GM23248 (cell line): ENCODE data around the gene GTPBP4. TPM values are rescaled to one million over a fixed set of nuclear protein-coding genes. Genes with fewer than 3 reads are reported as not detected.

ENCODE experiments used
- DNase-seq: peaks from one replicate; pipeline ENCODE4 v3.0.0-alpha.2; 2015
- H2AFZ ChIP-seq: fragments of 200-600 bp; sonication (generic); 2 replicates; pipeline ENCODE4 v1.6.1; 2016; ENCODE audit warnings: antibody characterized with exemption
- H3F3A ChIP-seq: fragments of 200-600 bp; sonication (generic); 2 replicates; pipeline ENCODE4 v1.6.1; 2016; ENCODE audit warnings: mild to moderate bottlenecking, antibody characterized with exemption, mixed run types; ENCODE audit not compliant: insufficient read depth
- H3K27ac ChIP-seq: fragments of 200-600 bp; sonication (generic); 2 replicates; pipeline ENCODE4 v1.5.1; 2016; ENCODE audit warnings: mild to moderate bottlenecking
- H3K27me3 ChIP-seq: fragments of 200-600 bp; sonication (generic); replicated peaks from 2 replicates; pipeline ENCODE4 v1.6.1; 2016; ENCODE audit warnings: mild to moderate bottlenecking; ENCODE audit not compliant: insufficient read depth
- H3K36me3 ChIP-seq: fragments of 200-600 bp; sonication (generic); 2 replicates; pipeline ENCODE4 v1.6.1; 2016; ENCODE audit warnings: low read depth, mild to moderate bottlenecking
- H3K4me1 ChIP-seq: fragments of 200-600 bp; sonication (generic); 2 replicates; pipeline ENCODE4 v1.6.1; 2016; ENCODE audit warnings: mild to moderate bottlenecking; ENCODE audit not compliant: insufficient read depth
- H3K4me2 ChIP-seq: fragments of 200-600 bp; sonication (generic); one replicate; pipeline ENCODE4 v1.6.1; 2016; ENCODE audit warnings: mild to moderate bottlenecking; ENCODE audit not compliant: unreplicated experiment
- H3K4me3 ChIP-seq: fragments of 200-600 bp; sonication (generic); 2 replicates; pipeline ENCODE4 v1.5.1; 2016; ENCODE audit warnings: mild to moderate bottlenecking
- H3K79me2 ChIP-seq: fragments of 200-600 bp; sonication (generic); 2 replicates; pipeline ENCODE4 v1.6.1; 2016; ENCODE audit warnings: mild to moderate bottlenecking; ENCODE audit not compliant: insufficient read depth
- H3K9ac ChIP-seq: fragments of 200-600 bp; sonication (generic); 2 replicates; pipeline ENCODE4 v1.6.1; 2016; ENCODE audit warnings: mild to moderate bottlenecking
- H3K9me2 ChIP-seq: fragments of 200-600 bp; sonication (generic); 2 replicates; pipeline ENCODE4 v1.6.1; 2016; ENCODE audit warnings: mixed run types, mild to moderate bottlenecking, moderate library complexity; ENCODE audit not compliant: insufficient read depth
- H3K9me3 ChIP-seq: fragments of 200-600 bp; sonication (generic); one replicate; pipeline ENCODE4 v1.6.1; 2017; ENCODE audit warnings: low read depth
- H4K20me1 ChIP-seq: fragments of 200-600 bp; sonication (generic); 2 replicates; pipeline ENCODE4 v1.6.0; 2016; ENCODE audit not compliant: insufficient read depth
- EZH2 ChIP-seq: fragments of 200-600 bp; sonication (generic); IDR thresholded peaks from 2 replicates; pipeline ENCODE4 v1.6.1; 2018; ENCODE audit warnings: antibody characterized with exemption, mild to moderate bottlenecking; ENCODE audit not compliant: insufficient read depth, poor library complexity, severe bottlenecking
- EZH2phosphoT487 ChIP-seq: fragments of 200-600 bp; sonication (generic); IDR thresholded peaks from 2 replicates; pipeline ENCODE4 v1.6.1; 2018; ENCODE audit warnings: antibody characterized with exemption, moderate library complexity, mild to moderate bottlenecking, low read depth; ENCODE audit not compliant: insufficient read depth
- WGBS, 2 experiments: methylation state at CpG; one replicate each; pipeline ENCODE4 v1.1.6; 2015 to 2017; ENCODE audit warnings: low lambda C conversion rate in 2 of 2, low coverage in 1 of 2; ENCODE audit errors: missing lambda C conversion rate in 2 of 2; 5-methylcytosine and 5-hydroxymethylcytosine counted together
- in situ Hi-C: fragments of 300-500 bp; cut with MboI; formaldehyde crosslinking; loops from 2 replicates; pipeline ENCODE4 v1.15.0; 2020
- polyA plus RNA-seq: library from polyadenylated mRNA; unstranded; fragments of >200 nt; fragmentation: Nextera tagmentation; extraction: Ambion mirVana; gene quantifications from 2 replicates; pipeline ENCODE4 v1.2.1, GENCODE V29; 2016
- total RNA-seq: library from RNA; depleted of rRNA; stranded (reverse); fragments of >200 nt; shearing (Covaris generic); gene quantifications from 2 replicates; pipeline ENCODE4 v1.2.3, GENCODE V29; 2014

The GTPBP4 gene
- total and polyA plus RNA-seq, 2 experiments from 2014 or later, result 34.3 to 71.6 TPM

DNA sequence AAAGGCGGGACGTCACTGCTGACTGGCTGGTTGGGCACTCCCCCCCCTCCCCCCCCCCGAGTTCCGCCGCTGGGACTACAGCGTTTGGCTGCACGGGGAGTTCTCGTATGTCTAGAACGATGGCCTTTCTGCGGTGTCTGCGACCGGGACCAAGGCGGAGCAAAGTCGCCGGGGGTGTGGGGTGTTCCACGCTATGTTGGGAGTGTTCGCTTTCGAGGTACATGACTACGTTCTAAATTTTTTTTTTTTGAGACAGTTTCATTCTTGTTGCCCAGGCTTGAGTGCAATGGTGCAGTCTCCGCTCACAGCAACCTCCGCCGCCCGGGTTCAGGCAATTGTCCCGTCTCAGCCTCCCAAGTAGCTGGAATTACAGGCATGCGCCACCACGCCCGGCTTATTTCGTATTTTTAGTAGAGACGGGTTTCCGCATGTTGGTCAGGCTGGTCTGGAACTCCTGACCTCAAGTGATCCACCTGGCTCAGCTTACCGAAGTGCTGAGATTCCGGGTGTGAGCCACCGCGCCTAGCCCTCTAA lies 61.3 kb downstream of the GTPBP4 start:
- Histone ChIP-seq H3K4me1 (peaks cover 25% of the 10 kb centered on the region), H3K4me3 (peak overlapping the region; percentile 91), H3F3A (peaks cover 22% of the 10 kb centered on the region), H3K9me3 (no peaks in the 10 kb centered on the region), H3K27ac (peak overlapping the region; percentile 97), H3K27me3 (no peaks in the 10 kb centered on the region), H4K20me1 (no peaks in the 10 kb centered on the region; the same call in 1 of the 2 replicates), H2AFZ (peak overlapping the region; percentile 78), H3K9me2 (no peaks in the 10 kb centered on the region), H3K4me2 (peak overlapping the region; percentile 94), H3K79me2 (peaks cover 81% of the 10 kb centered on the region), H3K9ac (peak overlapping the region; percentile 96), H3K36me3 (0 out of 2 replicates have a peak, but pooled peaks cover 9% of the 10 kb centered on the region)
- in situ Hi-C loops, result no loop called here
- DNase-seq, result no peak
- 0 to 2% methylated on average over 28 to 29 of the region's 34 CpGs for WGBS, 2 experiments
- TF ChIP-seq EZH2phosphoT487, result no peak
- TF ChIP-seq EZH2, result no peak

- TF ChIP-seq EZH2 (no peak), EZH2phosphoT487 (no peak)
- Histone ChIP-seq H3K9me3 (no peaks in the 10 kb centered on the region), H3K79me2 (peaks cover 81% of the 10 kb centered on the region), H3F3A (peaks cover 22% of the 10 kb centered on the region), H3K27me3 (no peaks in the 10 kb centered on the region), H3K4me1 (peaks cover 31% of the 10 kb centered on the region), H3K36me3 (0 out of 2 replicates have a peak, but pooled peaks cover 9% of the 10 kb centered on the region), H3K9me2 (no peaks in the 10 kb centered on the region), H3K9ac (peak overlapping the region; percentile 96), H3K27ac (peak overlapping the region; percentile 97), H4K20me1 (no peaks in the 10 kb centered on the region; the same call in 1 of the 2 replicates), H3K4me2 (peak overlapping the region; percentile 94), H2AFZ (peak overlapping the region; percentile 78), H3K4me3 (peak overlapping the region; percentile 91)
- in situ Hi-C loops, result no loop called here
- 16 to 19% methylated on average over 5 of the region's 5 CpGs for WGBS, 2 experiments
- DNase-seq, result peak; percentile 43
Observed at GRCh38 chr10:1050145-1050544, 61.9 kb downstream of the GTPBP4 start.

GRCh38 chr10:1050554-1050953 lies 62.3 kb downstream of the GTPBP4 start:
- Histone ChIP-seq H3K36me3 (0 out of 2 replicates have a peak, but pooled peaks cover 9% of the 10 kb centered on the region), H3K4me1 (peaks cover 35% of the 10 kb centered on the region), H2AFZ (no peak overlapping the region), H3K4me2 (peak overlapping the region; percentile 94), H3K9me2 (no peaks in the 10 kb centered on the region), H3K9ac (peak overlapping the region; percentile 96), H3K79me2 (peaks cover 81% of the 10 kb centered on the region), H3K4me3 (peak overlapping the region; percentile 91), H3F3A (peaks cover 22% of the 10 kb centered on the region), H3K27me3 (no peaks in the 10 kb centered on the region), H3K27ac (peak overlapping the region; percentile 97), H4K20me1 (no peaks in the 10 kb centered on the region; the same call in 1 of the 2 replicates), H3K9me3 (no peaks in the 10 kb centered on the region)
- no peak for TF ChIP-seq EZH2phosphoT487
- TF ChIP-seq EZH2, result no peak
- peak; percentile 24 for DNase-seq
- WGBS, 2 experiments, result 65 to 68% methylated on average over 4 of the region's 4 CpGs
- in situ Hi-C loops, result no loop called here

DNA sequence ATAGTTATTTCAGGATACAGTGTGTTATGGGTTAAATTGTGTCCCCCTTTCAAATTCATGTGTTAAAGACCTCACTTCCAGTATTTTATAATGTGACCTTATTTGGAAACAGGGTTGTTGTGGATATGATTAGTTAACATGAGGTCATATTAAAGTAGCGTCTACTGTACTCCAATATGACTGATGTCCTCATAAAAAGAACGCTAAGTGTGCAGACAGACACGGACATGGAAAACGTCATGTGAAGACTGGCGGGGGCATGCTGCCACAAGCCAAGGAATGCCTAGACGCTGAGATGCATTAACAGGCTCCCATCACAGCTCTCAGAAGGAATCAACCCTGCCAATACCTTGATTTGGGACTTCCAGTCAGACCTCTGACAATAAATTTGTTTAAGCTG lies 66.5 kb downstream of the GTPBP4 start:
- Histone ChIP-seq H4K20me1 (peaks cover 5% of the 10 kb centered on the region), H2AFZ (no peak overlapping the region), H3K9me3 (no peaks in the 10 kb centered on the region), H3K27ac (peak overlapping the region; percentile 97), H3K9me2 (no peaks in the 10 kb centered on the region), H3K36me3 (0 out of 2 replicates have a peak, but pooled peaks cover 9% of the 10 kb centered on the region), H3K27me3 (no peaks in the 10 kb centered on the region), H3K4me2 (peak overlapping the region; percentile 93), H3K79me2 (peaks cover 94% of the 10 kb centered on the region), H3K9ac (peak overlapping the region; percentile 96), H3K4me1 (peaks cover 41% of the 10 kb centered on the region), H3K4me3 (peak overlapping the region; percentile 83), H3F3A (peaks cover 19% of the 10 kb centered on the region)
- peak; percentile 61 for DNase-seq
- TF ChIP-seq EZH2, result no peak
- no peak for TF ChIP-seq EZH2phosphoT487
- in situ Hi-C loops, result no loop called here
- 18% methylated on average over 6 of the region's 6 CpGs for WGBS, 2 experiments
